ENCODE results near the gene PLA2G2C. TPM values are rescaled to one million over a fixed set of nuclear protein-coding genes. Genes with fewer than 3 reads are reported as not detected.

PLA2G2C gene
- total RNA-seq, 1 experiment from 2014 or later: not detected

- no peak for TF ChIP-seq ZNF121 (CRISPR knock-in tag; IDR thresholded peaks at IDR 0.05)
- TF ChIP-seq, protein P1, sequence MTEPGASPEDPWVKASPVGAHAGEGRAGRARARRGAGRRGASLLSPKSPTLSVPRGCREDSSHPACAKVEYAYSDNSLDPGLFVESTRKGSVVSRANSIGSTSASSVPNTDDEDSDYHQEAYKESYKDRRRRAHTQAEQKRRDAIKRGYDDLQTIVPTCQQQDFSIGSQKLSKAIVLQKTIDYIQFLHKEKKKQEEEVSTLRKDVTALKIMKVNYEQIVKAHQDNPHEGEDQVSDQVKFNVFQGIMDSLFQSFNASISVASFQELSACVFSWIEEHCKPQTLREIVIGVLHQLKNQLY (CRISPR knock-in tag; IDR thresholded peaks at IDR 0.05): no peak
- TF ChIP-seq ATF1 (CRISPR knock-in tag; IDR thresholded peaks at IDR 0.05): no peak
- TF ChIP-seq OVOL2 (CRISPR knock-in tag; IDR thresholded peaks at IDR 0.05; ENCODE audit: borderline replicate concordance): no peak
- TF ChIP-seq, protein P2, sequence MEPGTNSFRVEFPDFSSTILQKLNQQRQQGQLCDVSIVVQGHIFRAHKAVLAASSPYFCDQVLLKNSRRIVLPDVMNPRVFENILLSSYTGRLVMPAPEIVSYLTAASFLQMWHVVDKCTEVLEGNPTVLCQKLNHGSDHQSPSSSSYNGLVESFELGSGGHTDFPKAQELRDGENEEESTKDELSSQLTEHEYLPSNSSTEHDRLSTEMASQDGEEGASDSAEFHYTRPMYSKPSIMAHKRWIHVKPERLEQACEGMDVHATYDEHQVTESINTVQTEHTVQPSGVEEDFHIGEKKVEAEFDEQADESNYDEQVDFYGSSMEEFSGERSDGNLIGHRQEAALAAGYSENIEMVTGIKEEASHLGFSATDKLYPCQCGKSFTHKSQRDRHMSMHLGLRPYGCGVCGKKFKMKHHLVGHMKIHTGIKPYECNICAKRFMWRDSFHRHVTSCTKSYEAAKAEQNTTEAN (CRISPR knock-in tag; IDR thresholded peaks at IDR 0.05): no peak
- no peak for TF ChIP-seq ZNF671 (CRISPR knock-in tag; IDR thresholded peaks at IDR 0.05)
These were observed 7.9 kb upstream of the PLA2G2C start (continued) for GRCh38 chr1:20194224-20194623.

DNA sequence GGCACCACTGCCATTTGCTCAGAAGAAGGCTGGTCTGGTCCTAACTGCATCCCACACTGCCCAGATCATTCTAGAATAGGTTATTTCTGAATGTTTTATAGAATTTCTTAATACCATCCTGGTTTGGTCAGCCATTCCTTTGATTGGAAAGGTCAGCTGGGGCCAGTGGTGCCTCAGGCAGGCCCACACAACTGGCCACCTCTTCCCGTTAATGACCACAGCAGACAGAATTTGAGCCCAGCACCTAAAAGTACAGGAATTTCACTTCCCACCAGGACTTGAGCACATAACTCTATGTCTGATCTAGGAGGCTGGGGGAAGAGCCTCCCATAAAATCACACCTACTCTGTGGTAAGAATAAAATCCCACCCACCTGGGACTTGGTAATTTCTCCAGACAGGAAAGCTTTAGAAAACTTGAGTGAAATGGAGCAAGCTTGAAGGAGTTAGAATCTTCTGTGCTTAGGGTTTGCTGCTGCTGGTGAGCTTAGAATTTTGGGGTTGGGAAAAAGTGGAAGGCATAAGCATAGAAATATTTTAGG, 6.6 kb upstream of the PLA2G2C start:
- no peak for TF ChIP-seq ZNF425 (CRISPR knock-in tag; conservative IDR thresholded peaks at IDR 0.05)
- TF ChIP-seq TP53 (CRISPR knock-in tag; IDR thresholded peaks at IDR 0.05): no peak
- TF ChIP-seq, protein P3, sequence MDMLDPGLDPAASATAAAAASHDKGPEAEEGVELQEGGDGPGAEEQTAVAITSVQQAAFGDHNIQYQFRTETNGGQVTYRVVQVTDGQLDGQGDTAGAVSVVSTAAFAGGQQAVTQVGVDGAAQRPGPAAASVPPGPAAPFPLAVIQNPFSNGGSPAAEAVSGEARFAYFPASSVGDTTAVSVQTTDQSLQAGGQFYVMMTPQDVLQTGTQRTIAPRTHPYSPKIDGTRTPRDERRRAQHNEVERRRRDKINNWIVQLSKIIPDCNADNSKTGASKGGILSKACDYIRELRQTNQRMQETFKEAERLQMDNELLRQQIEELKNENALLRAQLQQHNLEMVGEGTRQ (CRISPR knock-in tag; IDR thresholded peaks at IDR 0.05): no peak
- no peak for TF ChIP-seq CBFB (CRISPR knock-in tag; IDR thresholded peaks at IDR 0.05; ENCODE audit: low read depth)
- no peak for TF ChIP-seq ZNF416 (CRISPR knock-in tag; IDR thresholded peaks at IDR 0.05)
- no peak for TF ChIP-seq ZMAT4 (CRISPR knock-in tag; IDR thresholded peaks at IDR 0.05)
- no peak for TF ChIP-seq GTF2I (CRISPR knock-in tag; conservative IDR thresholded peaks at IDR 0.05)
- Mint-ChIP-seq H3K4me1 (peaks cover 18% of the 10 kb centered on the region), H3K27ac (no peak overlapping the region), H3K4me3 (no peak overlapping the region), H3K36me3 (no peaks in the 10 kb centered on the region), H3K27me3 (ENCODE audit: low read depth) (peaks cover 20% of the 10 kb centered on the region), H3K9me3 (no peaks in the 10 kb centered on the region)
- POLR2A ChIA-PET: no interaction called here
- no peak for ATAC-seq
- CTCF ChIA-PET: interaction anchor here (0.9 to 2.1 kb wide), 5 partner anchors 13 to 218 kb away, joined by 3 to 8 read pairs (median 7); no protein-coding TSS in a partner anchor
- DNase-seq (ENCODE audit: low spot score): no peak

GRCh38 chr1:20192364-20192763, 6.0 kb upstream of the PLA2G2C start:
- H3K4me3 Mint-ChIP-seq: no peak overlapping the region
- no peaks in the 10 kb centered on the region for H3K9me3 Mint-ChIP-seq
- no peak for ATAC-seq
- no peak for DNase-seq (ENCODE audit: low spot score)
- peaks cover 19% of the 10 kb centered on the region for H3K4me1 Mint-ChIP-seq
- POLR2A ChIA-PET: no interaction called here
- H3K27ac Mint-ChIP-seq: no peak overlapping the region
- H3K27me3 Mint-ChIP-seq (ENCODE audit: low read depth): peaks cover 23% of the 10 kb centered on the region
- CTCF ChIA-PET: interaction anchor here (2.0 kb wide), 1 partner anchor 218 kb away, joined by 6 read pairs; no protein-coding TSS in a partner anchor
- no peaks in the 10 kb centered on the region for H3K36me3 Mint-ChIP-seq
- TF ChIP-seq, protein P4, sequence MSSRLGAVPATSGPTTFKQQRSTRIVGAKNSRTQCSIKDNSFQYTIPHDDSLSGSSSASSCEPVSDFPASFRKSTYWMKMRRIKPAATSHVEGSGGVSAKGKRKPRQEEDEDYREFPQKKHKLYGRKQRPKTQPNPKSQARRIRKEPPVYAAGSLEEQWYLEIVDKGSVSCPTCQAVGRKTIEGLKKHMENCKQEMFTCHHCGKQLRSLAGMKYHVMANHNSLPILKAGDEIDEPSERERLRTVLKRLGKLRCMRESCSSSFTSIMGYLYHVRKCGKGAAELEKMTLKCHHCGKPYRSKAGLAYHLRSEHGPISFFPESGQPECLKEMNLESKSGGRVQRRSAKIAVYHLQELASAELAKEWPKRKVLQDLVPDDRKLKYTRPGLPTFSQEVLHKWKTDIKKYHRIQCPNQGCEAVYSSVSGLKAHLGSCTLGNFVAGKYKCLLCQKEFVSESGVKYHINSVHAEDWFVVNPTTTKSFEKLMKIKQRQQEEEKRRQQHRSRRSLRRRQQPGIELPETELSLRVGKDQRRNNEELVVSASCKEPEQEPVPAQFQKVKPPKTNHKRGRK (CRISPR knock-in tag; IDR thresholded peaks at IDR 0.05; ENCODE audit: borderline replicate concordance): no peak
- TF ChIP-seq ZNF416 (CRISPR knock-in tag; IDR thresholded peaks at IDR 0.05) (no peak), NR2C2 (CRISPR knock-in tag; IDR thresholded peaks at IDR 0.05) (no peak), JAZF1 (CRISPR knock-in tag; IDR thresholded peaks at IDR 0.05) (no peak)

Data from WTC11 (cell line).